IMR-90 (cell line): Measurements from ENCODE around the gene STAT3.

ENCODE experiments used
- BHLHE40 ChIP-seq: fragments of 150-350 bp; IDR thresholded peaks from 2 replicates; pipeline ENCODE4 v1.6.1; 2016; ENCODE audit warnings: mild to moderate bottlenecking, low read depth, low read length
- CTCF ChIP-seq: conservative IDR thresholded peaks from 2 replicates; pipeline ENCODE4 v1.5.1; 2012; ENCODE audit warnings: mild to moderate bottlenecking, low read depth, low read length, improper control_type of control experiment
- FOS ChIP-seq: fragments of 150-350 bp; IDR thresholded peaks from 2 replicates; pipeline ENCODE4 v1.6.1; 2016; ENCODE audit warnings: low read depth, low read length
- NFE2L2 ChIP-seq: fragments of 150-350 bp; IDR thresholded peaks from 2 replicates; pipeline ENCODE4 v1.6.1; 2016; ENCODE audit warnings: low read depth, mild to moderate bottlenecking, low read length
- POLR2A ChIP-seq: IDR thresholded peaks from 2 replicates; pipeline ENCODE4 v1.6.1; 2012; ENCODE audit warnings: mild to moderate bottlenecking, low read depth, low read length
- RAD21 ChIP-seq: IDR thresholded peaks from 2 replicates; pipeline ENCODE4 v1.6.1; 2012; ENCODE audit warnings: low read length, improper control_type of control experiment

- TF ChIP-seq CTCF = no peak
- no peak for TF ChIP-seq RAD21
- TF ChIP-seq POLR2A = no peak
- no peak for TF ChIP-seq BHLHE40
- no peak for TF ChIP-seq NFE2L2
- no peak for TF ChIP-seq FOS
Observed at GRCh38 chr17:42317266-42317845, 70.9 kb downstream of the STAT3 start.
